Astrocyte of the spinal cord (primary cell): ENCODE data around the gene KRTAP4-9.
"Not testable (repeated sequence)": the region's sequence is repeated elsewhere in the genome, so short reads cannot be mapped to it uniquely, and the experiment has no call there.

Experiments
- DNase-seq: peaks from one replicate; pipeline ENCODE4 v3.0.0; 2011; ENCODE audit warnings: low read depth, low spot score
- H3K4me3 ChIP-seq: 2 replicates; pipeline ENCODE4 v1.5.1; 2011; ENCODE audit warnings: low read depth, mild to moderate bottlenecking, low read length, moderate library complexity
- CTCF ChIP-seq: IDR thresholded peaks from 2 replicates; pipeline ENCODE4 v1.5.1; 2012; ENCODE audit warnings: low read depth, mild to moderate bottlenecking, low read length, inconsistent platforms
- in situ Hi-C: cut with HindIII; loops from 2 replicates; pipeline ENCODE4 v1.10.0; 2017; ENCODE audit warnings: low sequenced_read_pairs

The KRTAP4-9 gene

GRCh38 chr17:41105347-41105746 is at the start of gene KRTAP4-9:
KRTAP4-9 (plus strand) TSS chr17:41105389; CDS start chr17:41105389, 0 bp downstream.
- in situ Hi-C loops, DNase-seq, H3K4me3 ChIP-seq: not testable (repeated sequence)

- no peak for DNase-seq
- no peak overlapping the region for H3K4me3 ChIP-seq
- no peak for TF ChIP-seq CTCF
- in situ Hi-C loops = no loop called here
Observed at GRCh38 chr17:41057547-41057946, 47.6 kb upstream of the KRTAP4-9 start.

GRCh38 chr17:41058741-41059140 is 46.4 kb upstream of the KRTAP4-9 start:
- no peak overlapping the region for H3K4me3 ChIP-seq
- TF ChIP-seq CTCF = no peak
- no peak for DNase-seq
- in situ Hi-C loops = no loop called here

- in situ Hi-C loops, H3K4me3 ChIP-seq: not testable (repeated sequence)
- DNase-seq = peak; percentile 84
Observed at GRCh38 chr17:41059276-41060051, 45.7 kb upstream of the KRTAP4-9 start.

GRCh38 chr17:41060052-41060604 is 45.1 kb upstream of the KRTAP4-9 start, which contains the start of gene KRTAP2-3:
KRTAP2-3 (minus strand) TSS chr17:41060114; CDS start chr17:41060050, 64 bp downstream.
- in situ Hi-C loops = no loop called here
- DNase-seq = peak; percentile 90
- no peak for TF ChIP-seq CTCF

GRCh38 chr17:41061964-41062363 is 43.2 kb upstream of the KRTAP4-9 start:
- peak; percentile 90 for DNase-seq
- no peak for TF ChIP-seq CTCF
- in situ Hi-C loops = no loop called here
- no peak overlapping the region for H3K4me3 ChIP-seq

More at GRCh38 chr17:41060052-41060604, 45.1 kb upstream of the KRTAP4-9 start, which contains the start of gene KRTAP2-3:
- H3K4me3 ChIP-seq = no peak within 1 kb of the TSS

- no peak for DNase-seq
- no peak overlapping the region for H3K4me3 ChIP-seq
- no peak for TF ChIP-seq CTCF
- in situ Hi-C loops = no loop called here
Observed at GRCh38 chr17:41063449-41063848, 41.7 kb upstream of the KRTAP4-9 start.
